HCT116 (cell line): Measurements from ENCODE around the gene ASPG. TPM values are rescaled to one million over a fixed set of nuclear protein-coding genes. Genes with fewer than 3 reads are reported as not detected.

Experiments
- ATAC-seq: fragments of 200-7000 bp; cut with Tn5 transposase; 2 replicates; pipeline ENCODE4 v1.9.1; 2020; ENCODE audit warnings: mild to moderate bottlenecking, moderate library complexity
- BruUV-seq: library from RNA; stranded (reverse); fragments of 400-500 nt; replicated peaks from 2 replicates; lab custom pipeline; 2021; lab: Mats Ljungman, UMichigan
- CTCF ChIA-PET: fragments of 300-600 bp; sonication (Branson Sonifier 250); formaldehyde crosslinking; loops from one replicate; lab custom pipeline; 2021; ENCODE audit warnings: antibody characterized with exemption; lab: Charles Lee
- POLR2A ChIA-PET: fragments of 300-600, 350-600 bp; sonication (Branson Sonifier 250); formaldehyde crosslinking; loops from one replicate; lab custom pipeline; 2021; ENCODE audit warnings: antibody characterized with exemption; lab: Charles Lee
- RAD21 ChIA-PET, 2 experiments: fragments of 300-600 bp; sonication (Branson Sonifier 250); formaldehyde crosslinking; loops; one replicate each; lab custom pipeline; 2023; ENCODE audit warnings: low total read pairs in 2 of 2; ENCODE audit not compliant: uncharacterized antibody in 2 of 2, unreplicated experiment in 2 of 2, low non-redundant PET in 1 of 2; lab: Charles Lee
- DNase-seq: peaks from one replicate; pipeline ENCODE4 v3.0.0-alpha.2; 2010; ENCODE audit warnings: low read depth, low spot score
- H2AFZ ChIP-seq: fragments of 200-600 bp; shearing (Covaris generic), sonication (generic); 2 replicates; pipeline ENCODE4 v1.6.1; 2017; ENCODE audit warnings: low read depth, mixed run types, mixed read lengths, antibody characterized with exemption, low read length; ENCODE audit not compliant: poor library complexity, severe bottlenecking
- H3K27ac ChIP-seq: 2 replicates; pipeline ENCODE4 v1.5.1; 2012; ENCODE audit warnings: low read depth, low read length
- H3K27me3 ChIP-seq: fragments of 200-600 bp; sonication (generic); 2 replicates; pipeline ENCODE4 v1.6.1; 2016; ENCODE audit warnings: mixed run types, low read length, mixed read lengths; ENCODE audit not compliant: insufficient read depth
- H3K36me3 ChIP-seq, 2 experiments: fragments of 200-500 bp in 1 of 2; fragments of 200-600 bp in 1 of 2; sonication (Bioruptor generic) in 1 of 2; sonication (generic) in 1 of 2; 2 replicates each; pipeline versions ENCODE4 v1.5.1 to v1.6.1; 2014 to 2016; ENCODE audit warnings: low read length in 2 of 2, inconsistent platforms in 1 of 2, mixed read lengths in 1 of 2, mixed run types in 1 of 2; ENCODE audit not compliant: insufficient read depth in 2 of 2, control insufficient read depth in 1 of 2
- H3K4me1 ChIP-seq, 2 experiments: fragments of 200-600 bp in 1 of 2; sonication (generic) in 1 of 2; 2 replicates each; pipeline versions ENCODE4 v1.5.1 to v1.6.1; 2012 to 2017; ENCODE audit warnings: low read length in 2 of 2, inconsistent platforms in 1 of 2, mild to moderate bottlenecking in 1 of 2, mixed read lengths in 1 of 2, mixed run types in 1 of 2, moderate library complexity in 1 of 2; ENCODE audit not compliant: insufficient read depth in 2 of 2, control insufficient read depth in 1 of 2
- H3K4me2 ChIP-seq: fragments of 200-600 bp; sonication (generic); 2 replicates; pipeline ENCODE4 v1.6.1; 2017; ENCODE audit warnings: mixed run types, low read length, mixed read lengths
- H3K4me3 ChIP-seq, 2 experiments: fragments of 200-600 bp in 1 of 2; sonication (generic) in 1 of 2; replicated peaks in 1 of 2; 2 replicates each; pipeline ENCODE4 v1.5.1; 2011 to 2016; ENCODE audit warnings: low read length in 2 of 2, control low read depth in 1 of 2, low read depth in 1 of 2, mild to moderate bottlenecking in 1 of 2, mixed read lengths in 1 of 2, mixed run types in 1 of 2
- H3K79me2 ChIP-seq: fragments of 200-600 bp; sonication (generic); 2 replicates; pipeline ENCODE4 v1.6.1; 2017; ENCODE audit warnings: mild to moderate bottlenecking, mixed run types, low read length, moderate library complexity, mixed read lengths; ENCODE audit not compliant: insufficient read depth
- H3K9ac ChIP-seq: fragments of 200-600 bp; sonication (generic); 2 replicates; pipeline ENCODE4 v1.6.1; 2016; ENCODE audit warnings: low read length, mixed read lengths
- H3K9me2 ChIP-seq: fragments of 200-600 bp; sonication (generic), shearing (Covaris generic); 2 replicates; pipeline ENCODE4 v1.6.1; 2017; ENCODE audit warnings: mixed run types, mild to moderate bottlenecking, moderate library complexity; ENCODE audit not compliant: insufficient read depth
- H3K9me3 ChIP-seq, 2 experiments: fragments of 200-500 bp in 1 of 2; fragments of 200-600 bp in 1 of 2; sonication (Bioruptor generic) in 1 of 2; sonication (generic) in 1 of 2; 2 replicates each; pipeline ENCODE4 v1.6.1; 2014 to 2017; ENCODE audit warnings: low read length in 2 of 2, mixed read lengths in 2 of 2, inconsistent platforms in 1 of 2, low read depth in 1 of 2, mild to moderate bottlenecking in 1 of 2, mixed run types in 1 of 2, moderate library complexity in 1 of 2; ENCODE audit not compliant: control insufficient read depth in 1 of 2, insufficient read depth in 1 of 2
- H4K20me1 ChIP-seq: fragments of 200-600 bp; sonication (generic), shearing (Covaris generic); 2 replicates; pipeline ENCODE4 v1.6.1; 2017; ENCODE audit warnings: mixed run types, mild to moderate bottlenecking, moderate library complexity; ENCODE audit not compliant: insufficient read depth
- CEBPB ChIP-seq: IDR thresholded peaks from 2 replicates; pipeline ENCODE4 v1.6.1; 2012; ENCODE audit warnings: low read depth
- CTCF ChIP-seq, 3 experiments: fragments of 200-600 bp in 1 of 3; sonication (generic) in 1 of 3; IDR thresholded peaks in 2 of 3; conservative IDR thresholded peaks in 1 of 3; 2 replicates each; pipeline ENCODE4 v1.5.1; 2012 to 2017; ENCODE audit warnings: low read depth in 2 of 3, low read length in 2 of 3, antibody characterized with exemption in 1 of 3, borderline replicate concordance in 1 of 3, control low read depth in 1 of 3, mild to moderate bottlenecking in 1 of 3, mixed read lengths in 1 of 3, mixed run types in 1 of 3, moderate library complexity in 1 of 3; ENCODE audit not compliant: insufficient read depth in 1 of 3
- EZH2 ChIP-seq: fragments of 200-600 bp; sonication (generic); IDR thresholded peaks from 2 replicates; pipeline ENCODE4 v1.6.1; 2017; ENCODE audit warnings: antibody characterized with exemption, mixed run types
- JUND ChIP-seq: IDR thresholded peaks from 2 replicates; pipeline ENCODE4 v1.6.1; 2012
- POLR2A ChIP-seq: IDR thresholded peaks from 2 replicates; pipeline ENCODE4 v1.7.0; 2011; ENCODE audit warnings: borderline replicate concordance; ENCODE audit not compliant: insufficient read depth, insufficient read length; ENCODE audit errors: extremely low read depth
- RAD21 ChIP-seq: IDR thresholded peaks from 2 replicates; pipeline ENCODE4 v1.6.1; 2012; ENCODE audit warnings: low read depth, mild to moderate bottlenecking
- REST ChIP-seq: IDR thresholded peaks from 2 replicates; pipeline ENCODE4 v1.6.1; 2012; ENCODE audit warnings: low read depth
- SIN3A ChIP-seq: IDR thresholded peaks from 2 replicates; pipeline ENCODE4 v1.6.1; 2012; ENCODE audit warnings: low read depth
- SP1 ChIP-seq: IDR thresholded peaks from 2 replicates; pipeline ENCODE4 v1.6.1; 2012; ENCODE audit warnings: low read depth
- ZBTB33 ChIP-seq: IDR thresholded peaks from 2 replicates; pipeline ENCODE4 v1.6.1; 2011; ENCODE audit warnings: mild to moderate bottlenecking, low read length, moderate library complexity; ENCODE audit not compliant: insufficient replicate concordance; ENCODE audit errors: extremely low read depth
- ZNF274 ChIP-seq: fragments of 200-500 bp; sonication (Bioruptor generic); IDR thresholded peaks from 2 replicates; pipeline ENCODE4 v1.6.1; 2014; ENCODE audit warnings: mild to moderate bottlenecking, low read depth, low read length, inconsistent platforms
- intact Hi-C: fragments of 100-400 bp; cut with micrococcal nuclease; formaldehyde crosslinking; loops from 2 replicates; pipeline ENCODE4 v1.10.0; 2022
- total RNA-seq: library from RNA; stranded (reverse); gene quantifications from one replicate; pipeline ENCODE4 v1.2.1, GENCODE V29; 2021; ENCODE audit not compliant: unreplicated experiment

ASPG gene
- total RNA-seq, 1 experiment from 2014 or later, result not detected

DNA sequence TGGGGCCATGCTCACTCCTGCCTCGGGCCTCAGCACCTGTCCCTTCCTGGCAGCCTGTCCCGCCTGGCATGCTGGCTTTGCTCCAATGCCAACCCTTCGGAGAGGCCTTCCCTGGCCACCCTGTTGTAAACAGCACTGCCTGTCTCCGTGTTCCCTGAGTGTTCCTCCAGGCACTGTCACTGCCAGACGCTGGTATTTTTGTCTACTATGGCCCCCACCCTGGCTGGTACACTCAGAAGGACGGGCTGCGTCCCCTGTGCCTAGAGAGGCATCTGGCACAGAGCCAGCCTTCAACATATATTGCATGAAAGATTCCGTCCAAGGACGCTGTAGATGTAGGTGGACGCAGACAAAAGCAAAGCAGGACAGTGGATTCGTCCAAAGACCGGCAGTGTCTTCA, 2.7 kb upstream of the ASPG start:
- ChIA-PET CTCF (interaction anchor here (2.2 kb wide), 1 partner anchor 12 kb away, joined by 8 read pairs; no protein-coding TSS in a partner anchor), RAD21 (no interaction called here), POLR2A (no interaction called here)
- intact Hi-C loops, result no loop called here
- H3K4me1 ChIP-seq, result peaks cover 2 to 5% of the 10 kb centered on the region in 2 experiments; a peak in 3 of 4 replicates
- ATAC-seq (no peak), DNase-seq (no peak)
- no peak overlapping the region for H3K4me2 ChIP-seq
- BruUV-seq, result no TSS peak
- no peaks in the 10 kb centered on the region for H3K36me3 ChIP-seq
- H2AFZ ChIP-seq, result no peak overlapping the region
- no peak overlapping the region for H3K4me3 ChIP-seq
- H3K9ac ChIP-seq, result no peak overlapping the region
- no peaks in the 10 kb centered on the region for H3K9me2 ChIP-seq
- TF ChIP-seq POLR2A (no peak), RAD21 (no peak), JUND (no peak), ZBTB33 (no peak), SIN3A (no peak), REST (no peak), SP1 (no peak), ZNF274 (no peak), CTCF (IDR thresholded peaks at IDR 0.05 in 2 of 3, conservative IDR thresholded peaks at IDR 0.05 in 1 of 3; ENCODE audit: borderline replicate concordance in 1 of 3, insufficient read depth in 1 of 3, low read depth in 2 of 3, low read length in 2 of 3) (no peak), CEBPB (no peak), EZH2 (no peak)
- no peaks in the 10 kb centered on the region for H3K27me3 ChIP-seq
- H3K27ac ChIP-seq, result no peak overlapping the region
- no peaks in the 10 kb centered on the region for H3K9me3 ChIP-seq
- H4K20me1 ChIP-seq, result no peaks in the 10 kb centered on the region
- no peaks in the 10 kb centered on the region for H3K79me2 ChIP-seq
